A549 (cell line): ENCODE results near the gene KIAA0040. TPM values are rescaled to one million over a fixed set of nuclear protein-coding genes. Genes with fewer than 3 reads are reported as not detected.

Experiments used
- ATAC-seq, 2 experiments: fragments of 200-7000 bp in 1 of 2; fragments of >200 bp in 1 of 2; cut with Nextera tagmentation in 1 of 2; cut with Tn5 transposase in 1 of 2; 3 replicates each; pipeline versions ENCODE4 v1.8.0 to v1.9.1; 2018 to 2020; ENCODE audit warnings: mild to moderate bottlenecking in 1 of 2, moderate library complexity in 1 of 2
- CTCF ChIA-PET: fragments of 300-600 bp; sonication (Branson Sonifier 250); formaldehyde crosslinking; extraction: SDS; loops from one replicate; lab custom pipeline; 2021; ENCODE audit warnings: antibody characterized with exemption, inconsistent platforms; lab: Yijun Ruan, JAX
- POLR2A ChIA-PET: fragments of 350-600 bp; formaldehyde crosslinking; extraction: SDS; loops from one replicate; lab custom pipeline; 2021; ENCODE audit warnings: antibody characterized with exemption, inconsistent platforms; lab: Yijun Ruan, JAX
- DNase-seq, 2 experiments: peaks; one replicate each; pipeline versions ENCODE4 v3.0.0 to v3.0.0-alpha.2; 2011 to 2016; ENCODE audit warnings: low read depth in 1 of 2, low spot score in 1 of 2
- FAIRE-seq: peaks from 2 replicates; lab custom pipeline; 2011; peaks lifted over from hg19 to GRCh38; lab: Jason Lieb, UNC
- H3K27ac ChIP-seq, 2 experiments: fragments of >200 bp; sonication (Bioruptor Twin); formaldehyde crosslinking; 3 replicates each; pipeline ENCODE4 v1.5.1; 2016 to 2017
- H3K4me1 ChIP-seq: fragments of >200 bp; sonication (Bioruptor Twin); formaldehyde crosslinking; 3 replicates; pipeline ENCODE4 v1.6.1; 2016
- H3K4me2 ChIP-seq: fragments of >200 bp; sonication (Bioruptor Twin); formaldehyde crosslinking; 3 replicates; pipeline ENCODE4 v1.6.1; 2016
- H3K4me3 ChIP-seq: fragments of >200 bp; sonication (Bioruptor Twin); formaldehyde crosslinking; 3 replicates; pipeline ENCODE4 v1.5.1; 2016
- H3K9me3 ChIP-seq: fragments of >200 bp; sonication (Bioruptor Twin); formaldehyde crosslinking; 3 replicates; pipeline ENCODE4 v1.6.1; 2016
- CBX8 ChIP-seq: fragments of 200-600 bp; sonication (generic); IDR thresholded peaks from 2 replicates; pipeline ENCODE4 v1.6.1; 2016
- CEBPB ChIP-seq, 2 experiments: fragments of >200 bp in 1 of 2; sonication (Bioruptor Twin) in 1 of 2; formaldehyde crosslinking in 1 of 2; IDR thresholded peaks; 2 replicates each; pipeline ENCODE4 v1.6.1; 2012 to 2016
- CHD2 ChIP-seq: fragments of 150-350 bp; IDR thresholded peaks from 2 replicates; pipeline ENCODE4 v1.6.1; 2014; ENCODE audit warnings: low read length; ENCODE audit not compliant: partially characterized antibody
- CHD4 ChIP-seq: fragments of 200-600 bp; sonication (generic); IDR thresholded peaks from 2 replicates; pipeline ENCODE4 v1.6.1; 2016; ENCODE audit warnings: antibody characterized with exemption, mild to moderate bottlenecking, borderline replicate concordance
- EHF ChIP-seq: fragments of 250-450 bp; sonication (Bioruptor Pico); IDR thresholded peaks from 2 replicates; pipeline ENCODE4 v1.5.0; 2020; ENCODE audit warnings: mild to moderate bottlenecking
- EP300 ChIP-seq, 2 experiments: fragments of >200 bp; sonication (Bioruptor Twin); formaldehyde crosslinking; IDR thresholded peaks; 2 replicates in 1 of 2; 3 replicates in 1 of 2; pipeline ENCODE4 v1.6.1; 2016 to 2017
- FOSL2 ChIP-seq, 2 experiments: fragments of 450-650 bp in 1 of 2; fragments of >200 bp in 1 of 2; sonication (Bioruptor Twin) in 1 of 2; formaldehyde crosslinking; IDR thresholded peaks; 2 replicates each; pipeline versions ENCODE4 v1.5.0 to v1.6.1; 2016 to 2020; ENCODE audit warnings: mild to moderate bottlenecking in 1 of 2, moderate library complexity in 1 of 2
- GATA3 ChIP-seq: IDR thresholded peaks from 2 replicates; pipeline ENCODE4 v1.6.1; 2012; ENCODE audit warnings: borderline replicate concordance
- HDAC2 ChIP-seq: fragments of 200-600 bp; sonication (generic); IDR thresholded peaks from 2 replicates; pipeline ENCODE4 v1.6.1; 2016
- HEYL ChIP-seq: fragments of 250-450 bp; sonication (Bioruptor Pico); IDR thresholded peaks from 2 replicates; pipeline ENCODE4 v1.8.0; 2021; ENCODE audit warnings: mild to moderate bottlenecking, moderate library complexity
- HOXA7 ChIP-seq: fragments of 250-450 bp; sonication (Bioruptor Pico); IDR thresholded peaks from 2 replicates; pipeline ENCODE4 v1.5.0; 2020; ENCODE audit warnings: mild to moderate bottlenecking, moderate library complexity
- HOXB13 ChIP-seq: fragments of 250-450 bp; sonication (Bioruptor Pico); IDR thresholded peaks from 2 replicates; pipeline ENCODE4 v1.5.0; 2020; ENCODE audit warnings: low read depth, mild to moderate bottlenecking, moderate library complexity
- JUN ChIP-seq, 2 experiments: fragments of >200 bp; sonication (Bioruptor Twin); formaldehyde crosslinking; IDR thresholded peaks; 2 replicates in 1 of 2; 3 replicates in 1 of 2; pipeline ENCODE4 v1.6.1; 2016 to 2017
- JUNB ChIP-seq: fragments of >200 bp; sonication (Bioruptor Twin); formaldehyde crosslinking; IDR thresholded peaks from 2 replicates; pipeline ENCODE4 v1.6.1; 2016
- KDM1A ChIP-seq: fragments of 200-600 bp; sonication (generic); IDR thresholded peaks from 2 replicates; pipeline ENCODE4 v1.6.1; 2016; ENCODE audit warnings: low read depth, mild to moderate bottlenecking
- KDM5A ChIP-seq: fragments of 200-600 bp; sonication (generic); IDR thresholded peaks from 2 replicates; pipeline ENCODE4 v1.6.1; 2016; ENCODE audit warnings: antibody characterized with exemption, mild to moderate bottlenecking
- MAZ ChIP-seq: fragments of 150-350 bp; IDR thresholded peaks from 2 replicates; pipeline ENCODE4 v1.6.1; 2014; ENCODE audit warnings: antibody characterized with exemption, low read depth, low read length, borderline replicate concordance
- MYC ChIP-seq: IDR thresholded peaks from 2 replicates; pipeline ENCODE4 v1.6.1; 2012; ENCODE audit warnings: mild to moderate bottlenecking, inconsistent platforms, low read length, improper control_type of control experiment, borderline replicate concordance
- NFE2L2 ChIP-seq: fragments of 150-350 bp; conservative IDR thresholded peaks from 2 replicates; pipeline ENCODE4 v1.6.1; 2014; ENCODE audit warnings: low read length
- NPAS2 ChIP-seq: fragments of 250-450 bp; sonication (Bioruptor Pico); IDR thresholded peaks from 2 replicates; pipeline ENCODE4 v1.8.0; 2022; ENCODE audit warnings: mild to moderate bottlenecking, moderate library complexity, borderline replicate concordance
- PHF8 ChIP-seq: fragments of 200-600 bp; sonication (generic); IDR thresholded peaks from 2 replicates; pipeline ENCODE4 v1.6.1; 2016; ENCODE audit warnings: low read depth, mild to moderate bottlenecking, antibody characterized with exemption, moderate library complexity, borderline replicate concordance
- POLR2AphosphoS2 ChIP-seq: conservative IDR thresholded peaks from 2 replicates; pipeline ENCODE4 v1.6.1; 2012; ENCODE audit warnings: low read length, improper control_type of control experiment, inconsistent platforms
- RAD21 ChIP-seq, 2 experiments: fragments of >200 bp in 1 of 2; sonication (Bioruptor Twin) in 1 of 2; formaldehyde crosslinking in 1 of 2; IDR thresholded peaks in 1 of 2; conservative IDR thresholded peaks in 1 of 2; 2 replicates in 1 of 2; 3 replicates in 1 of 2; pipeline ENCODE4 v1.6.1; 2012 to 2018; ENCODE audit warnings: inconsistent platforms in 1 of 2
- RCOR1 ChIP-seq: fragments of 150-350 bp; IDR thresholded peaks from 2 replicates; pipeline ENCODE4 v1.6.1; 2014; ENCODE audit warnings: antibody characterized with exemption, low read length, low read depth
- RNF2 ChIP-seq: fragments of 200-600 bp; sonication (generic); IDR thresholded peaks from 2 replicates; pipeline ENCODE4 v1.6.1; 2016; ENCODE audit warnings: low read depth, mild to moderate bottlenecking, antibody characterized with exemption, moderate library complexity, borderline replicate concordance
- SMC3 ChIP-seq: fragments of >200 bp; sonication (Bioruptor Twin); formaldehyde crosslinking; IDR thresholded peaks from 3 replicates; pipeline ENCODE4 v1.6.1; 2018; ENCODE audit warnings: inconsistent platforms
- SREBF2 ChIP-seq: fragments of 450-650 bp; IDR thresholded peaks from 2 replicates; pipeline ENCODE4 v1.6.1; 2014; ENCODE audit warnings: mild to moderate bottlenecking, moderate library complexity
- TP53 ChIP-seq: fragments of 250-450 bp; sonication (Bioruptor Pico); IDR thresholded peaks from 2 replicates; pipeline ENCODE4 v1.5.0; 2021; ENCODE audit warnings: mild to moderate bottlenecking, moderate library complexity
- ZNF302 ChIP-seq: fragments of 250-450 bp; sonication (Bioruptor Pico); IDR thresholded peaks from 2 replicates; pipeline ENCODE4 v1.9.0; 2021; ENCODE audit warnings: inconsistent platforms, mild to moderate bottlenecking, moderate library complexity
- ZSCAN20 ChIP-seq: fragments of 250-450 bp; sonication (Bioruptor Pico); IDR thresholded peaks from 2 replicates; pipeline ENCODE4 v1.8.0; 2022; ENCODE audit warnings: mild to moderate bottlenecking, moderate library complexity
- WGBS: methylation state at CpG from one replicate; pipeline ENCODE4 v1.1.6; 2017; ENCODE audit errors: missing lambda C conversion rate; 5-methylcytosine and 5-hydroxymethylcytosine counted together
- polyA plus RNA-seq, 4 experiments: library from polyadenylated mRNA; depleted of rRNA in 3 of 4; stranded (reverse); fragments of >200 nt; fragmentation: RNase III in 1 of 4; extraction: RNeasy Plus Mini Kit Qiagen cat#74134 plus additional on column Dnase treatment in 1 of 4; gene quantifications; 2 replicates in 3 of 4; 3 replicates in 1 of 4; pipeline ENCODE4 v1.2.3, GENCODE V29; 2011 to 2017
- TF ChIP-seq, protein P1 (sequence below): fragments of 150-350 bp; IDR thresholded peaks from 2 replicates; pipeline ENCODE4 v1.6.1; 2014; ENCODE audit warnings: low read depth, mild to moderate bottlenecking, low read length
- TF ChIP-seq, protein P2 (sequence below): fragments of 250-450 bp; sonication (Bioruptor Pico); IDR thresholded peaks from 2 replicates; pipeline ENCODE4 v1.5.0; 2020; ENCODE audit warnings: low read depth, mild to moderate bottlenecking, moderate library complexity
- TF ChIP-seq, protein P3 (sequence below): fragments of >200 bp; sonication (Bioruptor Twin); formaldehyde crosslinking; IDR thresholded peaks from 3 replicates; pipeline ENCODE4 v1.6.1; 2016

KIAA0040 gene
- polyA plus RNA-seq, 2 of the 4 experiments (the other 2 are of a cell fraction), result 0.21 to 1.1 TPM

DNA sequence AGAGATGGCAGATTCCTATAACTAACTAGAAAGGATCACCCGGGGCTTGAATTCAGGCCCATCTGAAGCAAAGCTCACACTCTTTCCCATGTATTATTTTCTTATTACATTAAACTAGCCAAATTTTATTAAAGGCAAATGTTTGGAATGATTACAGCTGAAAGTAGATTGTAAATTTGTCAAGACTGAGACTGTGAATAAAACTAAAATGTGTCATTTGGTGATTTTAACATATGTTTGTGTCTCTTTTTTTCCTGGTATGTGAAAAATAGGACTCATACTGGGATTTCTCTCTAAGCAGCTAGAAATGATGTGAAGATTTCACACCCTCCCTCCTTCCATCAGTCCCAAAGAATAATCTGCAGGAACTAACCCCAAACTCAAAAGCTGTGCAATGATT is 19.1 kb upstream of the KIAA0040 start:
- Histone ChIP-seq H3K27ac (no peak overlapping the region), H3K4me1 (no peaks in the 10 kb centered on the region), H3K4me2 (no peak overlapping the region), H3K9me3 (no peaks in the 10 kb centered on the region), H3K4me3 (no peak overlapping the region)
- no peak for ATAC-seq
- FAIRE-seq, result no peak
- CTCF ChIA-PET, result no interaction called here
- TF ChIP-seq EP300 (IDR thresholded peaks at IDR 0.05) (no peak), MAZ (no peak), CHD2 (no peak), CHD4 (no peak), RAD21 (conservative IDR thresholded peaks at IDR 0.05 in 1 of 2, IDR thresholded peaks at IDR 0.05 in 1 of 2) (no peak), JUNB (no peak), POLR2AphosphoS2 (no peak), HEYL (CRISPR knock-in tag) (no peak), SMC3 (no peak), HOXB13 (CRISPR knock-in tag) (no peak), CBX8 (no peak), ZSCAN20 (no peak), RCOR1 (no peak), CEBPB (IDR thresholded peaks at IDR 0.05) (no peak), EHF (CRISPR knock-in tag) (no peak), GATA3 (no peak), KDM1A (no peak), KDM5A (no peak)
- POLR2A ChIA-PET, result no interaction called here
- WGBS, result 80% methylated on average over 1 of the region's 1 CpG
- no peak for DNase-seq

DNA sequence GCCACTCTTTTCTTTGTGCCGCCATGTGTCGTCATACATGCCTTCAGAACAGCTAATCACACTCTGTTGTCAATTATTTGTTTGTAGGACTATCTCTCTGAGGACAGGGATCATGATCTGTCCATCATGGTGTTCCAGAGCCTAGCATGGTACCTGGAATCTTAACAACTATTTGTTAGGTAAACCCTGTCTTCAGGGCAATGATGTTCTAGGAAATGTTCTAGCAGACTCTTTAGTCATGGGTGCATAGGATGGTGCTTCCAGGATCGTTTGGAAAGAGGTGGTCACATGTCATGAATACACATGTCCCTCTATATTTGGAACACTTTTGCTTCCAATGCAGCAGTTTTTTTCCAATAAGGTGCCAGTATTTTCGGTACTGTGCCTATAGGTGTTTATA is 18.2 kb upstream of the KIAA0040 start:
- FAIRE-seq, result no peak
- H3K27ac ChIP-seq, result no peak overlapping the region
- no peak overlapping the region for H3K4me2 ChIP-seq
- no peaks in the 10 kb centered on the region for H3K9me3 ChIP-seq
- H3K4me3 ChIP-seq, result no peak overlapping the region
- DNase-seq, result no peak
- ChIA-PET POLR2A (no interaction called here), CTCF (no interaction called here)
- ATAC-seq, result no peak
- H3K4me1 ChIP-seq, result no peaks in the 10 kb centered on the region
- WGBS, result 3% methylated on average over 4 of the region's 4 CpGs
- TF ChIP-seq RNF2, result no peak
- TF ChIP-seq HEYL (CRISPR knock-in tag), result no peak
- no peak for TF ChIP-seq CEBPB (IDR thresholded peaks at IDR 0.05)
- TF ChIP-seq HDAC2, result no peak
- TF ChIP-seq MYC, result no peak
- TF ChIP-seq FOSL2 (IDR thresholded peaks at IDR 0.05), result no peak
- no peak for TF ChIP-seq FOSL2 (CRISPR knock-in tag; IDR thresholded peaks at IDR 0.05)
- no peak for TF ChIP-seq PHF8
- TF ChIP-seq, protein P1, sequence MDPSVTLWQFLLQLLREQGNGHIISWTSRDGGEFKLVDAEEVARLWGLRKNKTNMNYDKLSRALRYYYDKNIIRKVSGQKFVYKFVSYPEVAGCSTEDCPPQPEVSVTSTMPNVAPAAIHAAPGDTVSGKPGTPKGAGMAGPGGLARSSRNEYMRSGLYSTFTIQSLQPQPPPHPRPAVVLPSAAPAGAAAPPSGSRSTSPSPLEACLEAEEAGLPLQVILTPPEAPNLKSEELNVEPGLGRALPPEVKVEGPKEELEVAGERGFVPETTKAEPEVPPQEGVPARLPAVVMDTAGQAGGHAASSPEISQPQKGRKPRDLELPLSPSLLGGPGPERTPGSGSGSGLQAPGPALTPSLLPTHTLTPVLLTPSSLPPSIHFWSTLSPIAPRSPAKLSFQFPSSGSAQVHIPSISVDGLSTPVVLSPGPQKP, result no peak

DNA sequence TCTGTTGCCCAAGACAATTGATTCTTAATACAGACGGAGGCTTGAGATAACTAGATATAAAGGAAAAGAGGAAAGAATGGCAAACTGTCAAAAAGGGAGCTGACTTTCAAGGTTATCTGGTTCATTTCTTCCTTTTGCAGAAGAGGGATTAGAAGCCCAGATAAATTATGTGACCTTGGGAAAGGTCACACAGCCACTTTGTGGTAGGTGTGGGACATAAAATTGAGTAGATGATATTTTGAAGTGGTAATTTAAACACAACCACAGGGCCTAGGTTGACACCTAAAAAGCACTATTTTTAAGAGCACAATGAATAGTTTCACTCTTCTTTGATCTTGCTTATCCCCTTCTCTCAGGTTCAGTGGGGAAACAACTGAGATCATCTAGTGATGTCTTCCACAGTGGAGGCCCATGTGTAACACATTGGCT is 16.9 kb upstream of the KIAA0040 start:
- ChIA-PET CTCF (no interaction called here), POLR2A (no interaction called here)
- Histone ChIP-seq H3K4me1 (no peaks in the 10 kb centered on the region), H3K27ac (no peak overlapping the region), H3K9me3 (no peaks in the 10 kb centered on the region), H3K4me3 (no peak overlapping the region), H3K4me2 (no peak overlapping the region)
- FAIRE-seq, result no peak
- DNase-seq, result no peak
- ATAC-seq, result no peak
- TF ChIP-seq, protein P2, sequence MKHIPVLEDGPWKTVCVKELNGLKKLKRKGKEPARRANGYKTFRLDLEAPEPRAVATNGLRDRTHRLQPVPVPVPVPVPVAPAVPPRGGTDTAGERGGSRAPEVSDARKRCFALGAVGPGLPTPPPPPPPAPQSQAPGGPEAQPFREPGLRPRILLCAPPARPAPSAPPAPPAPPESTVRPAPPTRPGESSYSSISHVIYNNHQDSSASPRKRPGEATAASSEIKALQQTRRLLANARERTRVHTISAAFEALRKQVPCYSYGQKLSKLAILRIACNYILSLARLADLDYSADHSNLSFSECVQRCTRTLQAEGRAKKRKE (CRISPR knock-in tag), result no peak
- no peak for TF ChIP-seq NPAS2 (CRISPR knock-in tag)
- TF ChIP-seq NFE2L2, result no peak
- no peak for TF ChIP-seq HEYL (CRISPR knock-in tag)
- no peak for TF ChIP-seq HOXA7 (CRISPR knock-in tag)
- no peak for TF ChIP-seq ZNF302 (CRISPR knock-in tag)
- no peak for TF ChIP-seq TP53 (CRISPR knock-in tag)
- no peak for TF ChIP-seq CBX8
- TF ChIP-seq SREBF2, result no peak
- TF ChIP-seq, protein P3, sequence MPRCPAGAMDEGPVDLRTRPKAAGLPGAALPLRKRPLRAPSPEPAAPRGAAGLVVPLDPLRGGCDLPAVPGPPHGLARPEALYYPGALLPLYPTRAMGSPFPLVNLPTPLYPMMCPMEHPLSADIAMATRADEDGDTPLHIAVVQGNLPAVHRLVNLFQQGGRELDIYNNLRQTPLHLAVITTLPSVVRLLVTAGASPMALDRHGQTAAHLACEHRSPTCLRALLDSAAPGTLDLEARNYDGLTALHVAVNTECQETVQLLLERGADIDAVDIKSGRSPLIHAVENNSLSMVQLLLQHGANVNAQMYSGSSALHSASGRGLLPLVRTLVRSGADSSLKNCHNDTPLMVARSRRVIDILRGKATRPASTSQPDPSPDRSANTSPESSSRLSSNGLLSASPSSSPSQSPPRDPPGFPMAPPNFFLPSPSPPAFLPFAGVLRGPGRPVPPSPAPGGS, result no peak
- TF ChIP-seq CHD2, result no peak
- no peak for TF ChIP-seq RCOR1
- no peak for TF ChIP-seq CHD4
- TF ChIP-seq CEBPB (IDR thresholded peaks at IDR 0.05), result no peak
- TF ChIP-seq JUN (IDR thresholded peaks at IDR 0.05), result no peak
- WGBS, result 22% methylated on average over 1 of the region's 1 CpG
